H1 (cell line): Measurements from ENCODE around the gene GKN2. TPM values are rescaled to one million over a fixed set of nuclear protein-coding genes. Genes with fewer than 3 reads are reported as not detected.

Experiments used
- CTCF ChIA-PET: fragments of 300-600 bp; sonication (Branson Sonifier 250); formaldehyde crosslinking; loops from one replicate; lab custom pipeline; 2021; ENCODE audit not compliant: partially characterized antibody; lab: Charles Lee
- POLR2A ChIA-PET: fragments of 300-600 bp; sonication (Branson Sonifier 250); formaldehyde crosslinking; loops from one replicate; lab custom pipeline; 2021; ENCODE audit warnings: inconsistent platforms; ENCODE audit not compliant: partially characterized antibody; lab: Charles Lee
- DNase-seq, 2 experiments: peaks; one replicate each; pipeline versions ENCODE4 v3.0.0 to v3.0.0-alpha.2; 2010 to 2022; ENCODE audit warnings: low spot score in 2 of 2, low read depth in 1 of 2, mixed read lengths in 1 of 2
- FAIRE-seq: peaks from 2 replicates; lab custom pipeline; 2011; peaks lifted over from hg19 to GRCh38; lab: Jason Lieb, UNC
- H2AFZ ChIP-seq: 2 replicates; pipeline ENCODE4 v1.8.1; 2012; ENCODE audit warnings: low read length, inconsistent platforms
- H2AK5ac ChIP-seq: 2 replicates; pipeline ENCODE4 v1.6.1; 2013; ENCODE audit warnings: low read depth, low read length
- H2BK120ac ChIP-seq: replicated peaks from 2 replicates; pipeline ENCODE3; 2013; ENCODE audit warnings: low read depth, low read length, inconsistent platforms
- H2BK12ac ChIP-seq: 2 replicates; pipeline ENCODE4 v1.6.1; 2013; ENCODE audit warnings: low read depth, low read length
- H2BK15ac ChIP-seq: 2 replicates; pipeline ENCODE4 v1.6.1; 2013; ENCODE audit warnings: low read length
- H2BK20ac ChIP-seq: 2 replicates; pipeline ENCODE4 v1.6.1; 2013; ENCODE audit warnings: low read length
- H2BK5ac ChIP-seq: 2 replicates; pipeline ENCODE4 v1.6.1; 2013; ENCODE audit warnings: low read depth, low read length
- H3K14ac ChIP-seq: 2 replicates; pipeline ENCODE4 v1.6.1; 2013; ENCODE audit warnings: inconsistent platforms; ENCODE audit not compliant: insufficient read length
- H3K18ac ChIP-seq: 2 replicates; pipeline ENCODE4 v1.6.1; 2013; ENCODE audit warnings: low read length; ENCODE audit errors: extremely low read depth
- H3K23ac ChIP-seq: 2 replicates; pipeline ENCODE4 v1.6.1; 2013; ENCODE audit warnings: inconsistent platforms; ENCODE audit not compliant: insufficient read length
- H3K23me2 ChIP-seq: 2 replicates; pipeline ENCODE4 v1.6.1; 2013; ENCODE audit warnings: low read depth, low read length
- H3K27ac ChIP-seq: 2 replicates; pipeline ENCODE4 v1.6.1; 2011; ENCODE audit warnings: low read depth, low read length, inconsistent platforms
- H3K27me3 ChIP-seq, 4 experiments: replicated peaks in 1 of 4; 1 replicate in 1 of 4; 2 replicates in 3 of 4; pipeline versions ENCODE4 v1.6.1 to v1.8.1; 2011 to 2013; ENCODE audit warnings: low read length in 3 of 4, mild to moderate bottlenecking in 3 of 4, inconsistent platforms in 2 of 4, mixed read lengths in 2 of 4, moderate library complexity in 1 of 4; ENCODE audit not compliant: control insufficient read depth in 3 of 4, insufficient read depth in 3 of 4; ENCODE audit errors: extremely low read depth in 1 of 4
- H3K36me3 ChIP-seq, 4 experiments: 2 replicates each; pipeline versions ENCODE4 v1.6.1 to v1.8.1; 2011 to 2013; ENCODE audit warnings: mild to moderate bottlenecking in 4 of 4, low read length in 3 of 4, moderate library complexity in 2 of 4, control low read depth in 1 of 4, inconsistent platforms in 1 of 4; ENCODE audit not compliant: insufficient read depth in 4 of 4, control insufficient read depth in 2 of 4
- H3K4ac ChIP-seq: replicated peaks from 2 replicates; pipeline ENCODE3; 2013; ENCODE audit warnings: low read length, low read depth, mixed read lengths, inconsistent platforms; ENCODE audit not compliant: insufficient read length
- H3K4me1 ChIP-seq, 4 experiments: replicated peaks in 1 of 4; 1 replicate in 1 of 4; 2 replicates in 3 of 4; pipeline versions ENCODE4 v1.6.1 to v1.8.1; 2011 to 2013; ENCODE audit warnings: low read length in 3 of 4, inconsistent platforms in 2 of 4, mixed read lengths in 1 of 4; ENCODE audit not compliant: insufficient read depth in 4 of 4, control insufficient read depth in 3 of 4
- H3K4me2 ChIP-seq, 2 experiments: 2 replicates each; pipeline versions ENCODE4 v1.6.1 to v1.8.1; 2011 to 2013; ENCODE audit warnings: low read depth in 2 of 2, low read length in 2 of 2, control low read depth in 1 of 2, inconsistent platforms in 1 of 2, mild to moderate bottlenecking in 1 of 2; ENCODE audit not compliant: insufficient read depth in 1 of 2
- H3K4me3 ChIP-seq, 4 experiments: fragments of 200-600, 300-600 bp in 1 of 4; sonication (generic), shearing (Covaris generic), sonication (Bioruptor Twin) in 1 of 4; 2 replicates each; pipeline versions ENCODE4 v1.5.1 to v1.8.1; 2011 to 2016; ENCODE audit warnings: low read length in 4 of 4, low read depth in 3 of 4, control low read depth in 2 of 4, inconsistent platforms in 2 of 4, mild to moderate bottlenecking in 2 of 4, mixed read lengths in 1 of 4, moderate library complexity in 1 of 4; ENCODE audit not compliant: insufficient read depth in 2 of 4; ENCODE audit errors: extremely low read depth in 1 of 4
- H3K56ac ChIP-seq: replicated peaks from 2 replicates; pipeline ENCODE3; 2013; ENCODE audit warnings: low read depth, mild to moderate bottlenecking, mixed read lengths, low read length, inconsistent platforms; ENCODE audit not compliant: insufficient read length
- H3K79me1 ChIP-seq: 2 replicates; pipeline ENCODE4 v1.6.1; 2013; ENCODE audit warnings: low read depth, low read length, control low read depth
- H3K79me2 ChIP-seq, 2 experiments: 2 replicates each; pipeline versions ENCODE4 v1.6.1 to v1.8.1; 2012 to 2013; ENCODE audit warnings: low read length in 2 of 2, mild to moderate bottlenecking in 2 of 2, inconsistent platforms in 1 of 2; ENCODE audit not compliant: insufficient read depth in 2 of 2, control insufficient read depth in 1 of 2
- H3K9ac ChIP-seq, 4 experiments: replicated peaks in 1 of 4; 1 replicate in 1 of 4; 2 replicates in 3 of 4; pipeline versions ENCODE4 v1.6.1 to v1.8.1; 2011 to 2013; ENCODE audit warnings: low read depth in 3 of 4, low read length in 3 of 4, control low read depth in 2 of 4, mild to moderate bottlenecking in 2 of 4, moderate library complexity in 2 of 4, inconsistent platforms in 1 of 4; ENCODE audit errors: extremely low read depth in 1 of 4
- H3K9me3 ChIP-seq, 2 experiments: 2 replicates each; pipeline versions ENCODE4 v1.6.1 to v1.8.1; 2012 to 2013; ENCODE audit warnings: mild to moderate bottlenecking in 2 of 2, moderate library complexity in 2 of 2, control low read depth in 1 of 2, inconsistent platforms in 1 of 2, low read depth in 1 of 2, low read length in 1 of 2, mixed read lengths in 1 of 2; ENCODE audit not compliant: insufficient read depth in 2 of 2
- H4K20me1 ChIP-seq, 2 experiments: replicated peaks in 1 of 2; 2 replicates each; pipeline versions ENCODE3 to v1.8.1; 2011 to 2013; ENCODE audit warnings: inconsistent platforms in 2 of 2, low read length in 2 of 2, mild to moderate bottlenecking in 1 of 2; ENCODE audit not compliant: insufficient read depth in 2 of 2, control insufficient read depth in 1 of 2
- H4K5ac ChIP-seq: 2 replicates; pipeline ENCODE4 v1.6.1; 2013; ENCODE audit warnings: low read length, low read depth, mixed read lengths, inconsistent platforms; ENCODE audit not compliant: insufficient read length
- H4K8ac ChIP-seq: 2 replicates; pipeline ENCODE4 v1.8.0; 2013; ENCODE audit warnings: mild to moderate bottlenecking, moderate library complexity, low read length, inconsistent platforms; ENCODE audit not compliant: insufficient read depth; ENCODE audit errors: extremely low read depth
- H4K91ac ChIP-seq: replicated peaks from 2 replicates; pipeline ENCODE3; 2013; ENCODE audit warnings: low read length, mixed read lengths, inconsistent platforms; ENCODE audit not compliant: insufficient read length
- ASH2L ChIP-seq: fragments of 200-600, 300-600 bp; sonication (generic); IDR thresholded peaks from one replicate; pipeline ENCODE4 v1.7.1; 2017; ENCODE audit warnings: low read length
- CHD1 ChIP-seq: IDR thresholded peaks from 2 replicates; pipeline ENCODE4 v1.6.1; 2012; ENCODE audit warnings: low read depth, low read length, improper control_type of control experiment
- EGR1 ChIP-seq: IDR thresholded peaks from 2 replicates; pipeline ENCODE4 v1.6.1; 2011; ENCODE audit warnings: low read depth, low read length, borderline replicate concordance
- EZH2 ChIP-seq: fragments of 200-600 bp; sonication (generic); IDR thresholded peaks from 2 replicates; pipeline ENCODE4 v1.7.1; 2012; ENCODE audit warnings: low read depth, mild to moderate bottlenecking, moderate library complexity, low read length, inconsistent platforms; ENCODE audit not compliant: severe bottlenecking
- GABPA ChIP-seq: IDR thresholded peaks from 2 replicates; pipeline ENCODE4 v1.6.1; 2011; ENCODE audit warnings: mild to moderate bottlenecking, low read length, moderate library complexity, borderline replicate concordance; ENCODE audit not compliant: insufficient read depth
- KDM1A ChIP-seq: fragments of 200-600, 300-600 bp; sonication (generic); IDR thresholded peaks from 2 replicates; pipeline ENCODE4 v1.7.1; 2016; ENCODE audit warnings: mild to moderate bottlenecking, low read length, borderline replicate concordance
- MAFK ChIP-seq: IDR thresholded peaks from 2 replicates; pipeline ENCODE4 v1.6.1; 2012; ENCODE audit warnings: low read depth, mild to moderate bottlenecking, improper control_type of control experiment, low read length
- NRF1 ChIP-seq: IDR thresholded peaks from 2 replicates; pipeline ENCODE4 v1.6.1; 2011; ENCODE audit warnings: mild to moderate bottlenecking, low read depth, low read length, improper control_type of control experiment
- POLR2AphosphoS5 ChIP-seq: IDR thresholded peaks from 2 replicates; pipeline ENCODE4 v1.6.1; 2011; ENCODE audit warnings: low read depth, low read length
- RAD21 ChIP-seq, 2 experiments: IDR thresholded peaks in 1 of 2; conservative IDR thresholded peaks in 1 of 2; 2 replicates each; pipeline ENCODE4 v1.6.1; 2011; ENCODE audit warnings: low read depth in 2 of 2, low read length in 2 of 2, improper control_type of control experiment in 1 of 2, inconsistent platforms in 1 of 2, mild to moderate bottlenecking in 1 of 2, moderate library complexity in 1 of 2
- SIN3A ChIP-seq, 2 experiments: IDR thresholded peaks in 1 of 2; conservative IDR thresholded peaks in 1 of 2; 2 replicates each; pipeline ENCODE4 v1.6.1; 2011 to 2012; ENCODE audit warnings: low read length in 2 of 2, improper control_type of control experiment in 1 of 2, low read depth in 1 of 2, mild to moderate bottlenecking in 1 of 2
- SIRT6 ChIP-seq: IDR thresholded peaks from one replicate; pipeline ENCODE4 v1.7.1; 2012; ENCODE audit warnings: low read length, inconsistent platforms
- SRF ChIP-seq: IDR thresholded peaks from 2 replicates; pipeline ENCODE4 v1.6.1; 2011; ENCODE audit warnings: mild to moderate bottlenecking, low read depth, low read length, moderate library complexity
- YY1 ChIP-seq: IDR thresholded peaks from 2 replicates; pipeline ENCODE4 v1.6.1; 2011; ENCODE audit warnings: low read depth, mild to moderate bottlenecking, low read length
- WGBS, 2 experiments: shearing (Covaris generic) in 1 of 2; methylation state at CpG; one replicate each; pipeline versions ENCODE4 v1.1.6 to v1.1.7; 2013 to 2015; ENCODE audit warnings: low lambda C conversion rate in 2 of 2, mixed read lengths in 2 of 2, inconsistent platforms in 1 of 2, low coverage in 1 of 2, missing lambda C conversion rate in 1 of 2; ENCODE audit not compliant: insufficient replicate concordance in 2 of 2, insufficient coverage in 1 of 2, insufficient read length in 1 of 2; ENCODE audit errors: extremely low coverage in 1 of 2, missing lambda C conversion rate in 1 of 2; 5-methylcytosine and 5-hydroxymethylcytosine counted together
- polyA plus RNA-seq, 7 experiments: library from polyadenylated mRNA; depleted of rRNA in 3 of 7; stranded (reverse) in 5 of 7; unstranded in 2 of 7; fragments of >200 nt in 5 of 7; fragments of 200-250 nt in 2 of 7; gene quantifications; 1 replicate in 5 of 7; 2 replicates in 1 of 7; 4 replicates in 1 of 7; pipeline versions ENCODE4 v1.2.1 to v1.2.3, GENCODE V29; 2011 to 2013; ENCODE audit warnings: missing spikeins in 2 of 7, mixed read lengths in 2 of 7
- total RNA-seq: library from RNA; stranded (reverse); fragmentation: NEBNext Ultra II Directional; extraction: Animal tissue kit (Norgen Biotek cat#: 25700); gene quantifications from 2 replicates; pipeline ENCODE4 v1.2.1, GENCODE V29; 2021
- TF ChIP-seq, protein P1 (sequence below): IDR thresholded peaks from 2 replicates; pipeline ENCODE4 v1.6.1; 2012; ENCODE audit warnings: inconsistent platforms

GKN2 gene
- total and polyA plus RNA-seq, 2 of the 8 experiments (the other 6 are each of a cell fraction or from before 2014, with no cell fraction given) = not detected

GRCh38 chr2:68980956-68981355, 28.3 kb upstream of the GKN2 start:
- DNase-seq (no peak), FAIRE-seq (no peak)
- Histone ChIP-seq H2AK5ac (no peak overlapping the region), H2BK120ac (no peak overlapping the region), H3K36me3 (no peaks in the 10 kb centered on the region), H4K5ac (no peak overlapping the region), H2BK12ac (no peak overlapping the region), H2AFZ (no peak overlapping the region), H2BK20ac (no peak overlapping the region), H3K18ac (no peak overlapping the region), H3K4me2 (no peak overlapping the region), H4K91ac (no peak overlapping the region), H2BK5ac (no peak overlapping the region), H3K9me3 (no peaks in the 10 kb centered on the region), H3K79me1 (no peaks in the 10 kb centered on the region), H3K56ac (no peak overlapping the region), H4K8ac (no peak overlapping the region), H4K20me1 (no peaks in the 10 kb centered on the region), H2BK15ac (no peak overlapping the region), H3K4me1 (no peaks in the 10 kb centered on the region), H3K23ac (no peak overlapping the region), H3K27ac (no peak overlapping the region), H3K9ac (no peak overlapping the region), H3K4ac (no peak overlapping the region), H3K23me2 (no peaks in the 10 kb centered on the region), H3K14ac (no peak overlapping the region), H3K79me2 (no peaks in the 10 kb centered on the region), H3K27me3 (no peaks in the 10 kb centered on the region), H3K4me3 (no peak overlapping the region)
- ChIA-PET POLR2A (no interaction called here), CTCF (interaction anchor here (1.0 kb wide), 1 partner anchor 37 kb away, joined by 4 read pairs; no protein-coding TSS in a partner anchor)
- WGBS, 2 experiments = 95% methylated on average over 1 of the region's 1 CpG; no CpG with 5 or more reads in 1 of the 2 experiments
- TF ChIP-seq SRF (no peak), POLR2AphosphoS5 (no peak), ASH2L (no peak), MAFK (no peak), KDM1A (no peak), GABPA (no peak), EZH2 (no peak), SIRT6 (no peak), EGR1 (no peak), SIN3A (conservative IDR thresholded peaks at IDR 0.05 in 1 of 2, IDR thresholded peaks at IDR 0.05 in 1 of 2; ENCODE audit: low read depth in 1 of 2, low read length in 2 of 2) (no peak), NRF1 (no peak), CHD1 (no peak), YY1 (no peak), RAD21 (IDR thresholded peaks at IDR 0.05 in 1 of 2, conservative IDR thresholded peaks at IDR 0.05 in 1 of 2; ENCODE audit: low read depth in 2 of 2, low read length in 2 of 2) (no peak)
- TF ChIP-seq, protein P1, sequence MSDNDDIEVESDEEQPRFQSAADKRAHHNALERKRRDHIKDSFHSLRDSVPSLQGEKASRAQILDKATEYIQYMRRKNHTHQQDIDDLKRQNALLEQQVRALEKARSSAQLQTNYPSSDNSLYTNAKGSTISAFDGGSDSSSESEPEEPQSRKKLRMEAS = no peak
